Lower leg skin (tissue), 3 donors: ENCODE data around the gene KIAA0825.

Source experiments
- CTCF ChIP-seq, 3 donors: fragments of 450-650 bp; IDR thresholded peaks; one replicate each; pipeline ENCODE4 v1.5.1; 2016; ENCODE audit warnings: antibody characterized with exemption in 3 of 3, mild to moderate bottlenecking in 3 of 3, moderate library complexity in 2 of 3
- POLR2A ChIP-seq, 2 donors: fragments of 450-650 bp; IDR thresholded peaks; one replicate each; pipeline ENCODE4 v1.6.1; 2016 to 2017; ENCODE audit warnings: antibody characterized with exemption in 2 of 2, mild to moderate bottlenecking in 1 of 2, moderate library complexity in 1 of 2

- TF ChIP-seq CTCF (IDR thresholded peaks at IDR 0.05) (no peak), POLR2A (IDR thresholded peaks at IDR 0.05) (no peak)
Measured at GRCh38 chr5:94618029-94618492, 343 bp downstream of the KIAA0825 start.
